Common myeloid progenitor, CD34-positive (primary cell): ENCODE results near the gene GATA1.
A peak's percentile ranks its signal among the peaks of the same experiment; 100 is the strongest.

Experiments
- CTCF ChIA-PET: fragments of 350-600 bp; sonication (Branson Sonifier 250); formaldehyde crosslinking; loops from one replicate; lab custom pipeline; 2021; ENCODE audit warnings: antibody characterized with exemption; lab: Charles Lee
- POLR2A ChIA-PET: fragments of 350-600 bp; sonication (Branson Sonifier 250); formaldehyde crosslinking; loops from one replicate; lab custom pipeline; 2021; ENCODE audit warnings: antibody characterized with exemption; lab: Charles Lee
- DNase-seq, 3 donors: peaks; one replicate each; pipeline versions ENCODE4 v3.0.0 to v3.0.0-alpha.2; 2013
- H3K27ac ChIP-seq, 2 experiments: 1 replicate in 1 of 2; 2 replicates in 1 of 2; pipeline ENCODE4 v1.7.0; 2013; ENCODE audit warnings: inconsistent platforms in 2 of 2, low read length in 2 of 2, mild to moderate bottlenecking in 2 of 2, low read depth in 1 of 2, moderate library complexity in 1 of 2; ENCODE audit not compliant: severe bottlenecking in 2 of 2, insufficient read depth in 1 of 2, poor library complexity in 1 of 2
- H3K27me3 ChIP-seq, 5 experiments: replicated peaks in 2 of 5; 1 replicate in 3 of 5; 2 replicates in 2 of 5; pipeline versions ENCODE4 v1.6.1 to v1.7.0; 2013; ENCODE audit warnings: low read length in 4 of 5, mild to moderate bottlenecking in 2 of 5, moderate library complexity in 2 of 5, inconsistent platforms in 1 of 5; ENCODE audit not compliant: insufficient read depth in 5 of 5, control insufficient read depth in 4 of 5
- H3K36me3 ChIP-seq, 4 experiments: 1 replicate in 2 of 4; 2 replicates in 2 of 4; pipeline versions ENCODE4 v1.6.1 to v1.7.0; 2013; ENCODE audit warnings: low read length in 3 of 4, control low read depth in 1 of 4, mild to moderate bottlenecking in 1 of 4; ENCODE audit not compliant: control insufficient read depth in 4 of 4, insufficient read depth in 4 of 4
- H3K4me1 ChIP-seq, 4 experiments: 1 replicate in 3 of 4; 2 replicates in 1 of 4; pipeline versions ENCODE4 v1.6.1 to v1.7.1; 2013; ENCODE audit warnings: low read length in 3 of 4, mild to moderate bottlenecking in 3 of 4, control low read depth in 1 of 4, inconsistent platforms in 1 of 4, moderate library complexity in 1 of 4; ENCODE audit not compliant: control insufficient read depth in 4 of 4, insufficient read depth in 4 of 4; ENCODE audit errors: control extremely low read depth in 1 of 4
- H3K4me3 ChIP-seq, 7 experiments: 1 replicate in 4 of 7; 2 replicates in 3 of 7; pipeline versions ENCODE4 v1.5.1 to v1.7.0; 2013; ENCODE audit warnings: mild to moderate bottlenecking in 7 of 7, low read length in 6 of 7, moderate library complexity in 6 of 7, inconsistent platforms in 2 of 7, low read depth in 2 of 7, control low read depth in 1 of 7; ENCODE audit not compliant: insufficient read depth in 4 of 7, control insufficient read depth in 1 of 7; ENCODE audit errors: extremely low read depth in 1 of 7
- H3K9me3 ChIP-seq, 5 experiments: 1 replicate in 4 of 5; 2 replicates in 1 of 5; pipeline versions ENCODE4 v1.6.1 to v1.7.1; 2013; ENCODE audit warnings: low read length in 4 of 5, mild to moderate bottlenecking in 2 of 5, inconsistent platforms in 1 of 5, low read depth in 1 of 5, moderate library complexity in 1 of 5; ENCODE audit not compliant: control insufficient read depth in 4 of 5, insufficient read depth in 2 of 5; ENCODE audit errors: control extremely low read depth in 1 of 5
- WGBS: methylation state at CpG from one replicate; pipeline ENCODE4 v1.1.5; 2013; ENCODE audit not compliant: insufficient coverage; 5-methylcytosine and 5-hydroxymethylcytosine counted together

GATA1 gene

GRCh38 chrX:48789366-48790220 is 3.2 kb downstream of the GATA1 start:
- Histone ChIP-seq H3K36me3 (no peaks in the 10 kb centered on the region), H3K9me3 (no peaks in the 10 kb centered on the region), H3K27me3 (peaks cover 0 to 2% (median 0%) of the 10 kb centered on the region in 5 experiments), H3K27ac (peak overlapping the region in 1 of 2 experiments; percentile 25), H3K4me1 (peaks cover 0 to 12% (median 7%) of the 10 kb centered on the region in 4 experiments), H3K4me3 (peak overlapping the region in 2 of 7 experiments; percentile 19 to 33)
- ChIA-PET CTCF (no interaction called here), POLR2A (no interaction called here)
- peak in 2 of 3 donors; percentile 49 to 59 for DNase-seq
- WGBS, result 48% methylated on average over 4 of the region's 7 CpGs

- peak overlapping the region in 1 of 2 experiments; percentile 7 for H3K27ac ChIP-seq
- 83% methylated on average over 5 of the region's 5 CpGs for WGBS
- peaks cover 0 to 12% (median 7%) of the 10 kb centered on the region in 4 experiments for H3K4me1 ChIP-seq
- H3K9me3 ChIP-seq, result no peaks in the 10 kb centered on the region
- H3K27me3 ChIP-seq, result peaks cover 0 to 2% (median 0%) of the 10 kb centered on the region in 5 experiments
- no peak overlapping the region for H3K4me3 ChIP-seq
- H3K36me3 ChIP-seq, result no peaks in the 10 kb centered on the region
- ChIA-PET POLR2A (no interaction called here), CTCF (no interaction called here)
- no peak for DNase-seq
Observed at GRCh38 chrX:48790477-48790876, 4.1 kb downstream of the GATA1 start.

GRCh38 chrX:48791063-48791820 is 4.9 kb downstream of the GATA1 start:
- no peak for DNase-seq
- CTCF ChIA-PET, result no interaction called here
- Histone ChIP-seq H3K4me3 (no peak overlapping the region), H3K27ac (no peak overlapping the region), H3K36me3 (no peaks in the 10 kb centered on the region), H3K9me3 (no peaks in the 10 kb centered on the region), H3K27me3 (peaks cover 0 to 2% (median 0%) of the 10 kb centered on the region in 5 experiments), H3K4me1 (peaks cover 0 to 12% (median 7%) of the 10 kb centered on the region in 4 experiments)
- 90% methylated on average over 8 of the region's 11 CpGs for WGBS
- POLR2A ChIA-PET, result no interaction called here

- Histone ChIP-seq H3K4me3 (no peak overlapping the region), H3K27ac (no peak overlapping the region), H3K36me3 (no peaks in the 10 kb centered on the region), H3K9me3 (no peaks in the 10 kb centered on the region), H3K27me3 (peaks cover 0 to 2% (median 0%) of the 10 kb centered on the region in 5 experiments), H3K4me1 (peaks cover 0 to 12% (median 7%) of the 10 kb centered on the region in 4 experiments)
- CTCF ChIA-PET, result no interaction called here
- 90% methylated on average over 7 of the region's 7 CpGs for WGBS
- no peak for DNase-seq
- POLR2A ChIA-PET, result interaction anchor here (1.1 kb wide), 1 partner anchor 116 kb away, joined by 3 read pairs; no protein-coding TSS in a partner anchor
Observed at GRCh38 chrX:48792219-48792618, 5.8 kb downstream of the GATA1 start.

GRCh38 chrX:48793935-48794334 is 7.5 kb downstream of the GATA1 start:
- WGBS, result 79% methylated on average over 2 of the region's 4 CpGs
- CTCF ChIA-PET, result no interaction called here
- no peak for DNase-seq

GRCh38 chrX:48794340-48794910 is 8.0 kb downstream of the GATA1 start:
- WGBS, result 91% methylated on average over 12 of the region's 12 CpGs
- H3K4me1 ChIP-seq, result peaks cover 0 to 8% (median 5%) of the 10 kb centered on the region in 4 experiments
- ChIA-PET POLR2A (no interaction called here), CTCF (no interaction called here)
- DNase-seq, result peak in 2 of 3 donors; percentile 50 to 72
- no peak overlapping the region for H3K27ac ChIP-seq
- H3K36me3 ChIP-seq, result no peaks in the 10 kb centered on the region
- H3K27me3 ChIP-seq, result peaks cover 0 to 2% (median 0%) of the 10 kb centered on the region in 5 experiments
- no peak overlapping the region for H3K4me3 ChIP-seq
- no peaks in the 10 kb centered on the region for H3K9me3 ChIP-seq

More at GRCh38 chrX:48793935-48794334, 7.5 kb downstream of the GATA1 start:
- Histone ChIP-seq H3K4me3 (no peak overlapping the region), H3K27ac (no peak overlapping the region), H3K9me3 (no peaks in the 10 kb centered on the region), H3K36me3 (no peaks in the 10 kb centered on the region), H3K27me3 (peaks cover 0 to 2% (median 0%) of the 10 kb centered on the region in 5 experiments), H3K4me1 (peaks cover 0 to 10% (median 6%) of the 10 kb centered on the region in 4 experiments)
- POLR2A ChIA-PET, result no interaction called here
